Epithelial cell of esophagus (primary cell): ENCODE data around the gene KNDC1.

Experiments used
- DNase-seq: peaks from one replicate; pipeline ENCODE4 v3.0.0; 2010; ENCODE audit warnings: low read depth
- H3K4me3 ChIP-seq: 2 replicates; pipeline ENCODE4 v1.5.1; 2011; ENCODE audit warnings: mild to moderate bottlenecking, low read length, control low read depth
- CTCF ChIP-seq: IDR thresholded peaks from 2 replicates; pipeline ENCODE4 v1.5.1; 2011; ENCODE audit warnings: low read depth, mild to moderate bottlenecking, low read length, control low read depth, inconsistent platforms; ENCODE audit not compliant: insufficient read depth; ENCODE audit errors: missing control alignments

KNDC1 gene

GRCh38 chr10:133239990-133240389 lies 80.0 kb downstream of the KNDC1 start:
- H3K4me3 ChIP-seq, result no peak overlapping the region
- TF ChIP-seq CTCF, result no peak
- DNase-seq, result no peak

- no peak for DNase-seq
- TF ChIP-seq CTCF, result no peak
- no peak overlapping the region for H3K4me3 ChIP-seq
Observed at GRCh38 chr10:133241501-133242205, 81.6 kb downstream of the KNDC1 start.

GRCh38 chr10:133242611-133243356 lies 82.8 kb downstream of the KNDC1 start:
- no peak for TF ChIP-seq CTCF
- no peak overlapping the region for H3K4me3 ChIP-seq
- DNase-seq, result no peak

GRCh38 chr10:133243593-133243992 lies 83.6 kb downstream of the KNDC1 start:
- no peak overlapping the region for H3K4me3 ChIP-seq
- no peak for TF ChIP-seq CTCF
- DNase-seq, result no peak

GRCh38 chr10:133245439-133246235 lies 85.6 kb downstream of the KNDC1 start:
- no peak for TF ChIP-seq CTCF
- H3K4me3 ChIP-seq, result no peak overlapping the region
- DNase-seq, result no peak

- TF ChIP-seq CTCF, result no peak
- H3K4me3 ChIP-seq, result no peak overlapping the region
- no peak for DNase-seq
Observed at GRCh38 chr10:133246236-133246626, 86.2 kb downstream of the KNDC1 start.
